Colonic mucosa (tissue), 4 donors: ENCODE measurements around the gene RALY. TPM values are rescaled to one million over a fixed set of nuclear protein-coding genes. Genes with fewer than 3 reads are reported as not detected.

Experiments used
- DNase-seq: peaks from one replicate; pipeline ENCODE4 v3.0.0-alpha.2; 2020
- H3K27ac ChIP-seq: fragments of 200-600 bp; one replicate; pipeline ENCODE4 v1.8.0; 2021
- H3K27me3 ChIP-seq: fragments of 200-600 bp; one replicate; pipeline ENCODE4 v1.8.0; 2021
- H3K36me3 ChIP-seq: fragments of 200-600 bp; one replicate; pipeline ENCODE4 v1.8.0; 2021
- H3K4me1 ChIP-seq: fragments of 200-600 bp; one replicate; pipeline ENCODE4 v1.8.0; 2021; ENCODE audit warnings: mild to moderate bottlenecking
- H3K4me3 ChIP-seq: fragments of 200-600 bp; one replicate; pipeline ENCODE4 v1.8.0; 2021
- H3K9ac ChIP-seq, 2 donors: one replicate each; pipeline ENCODE4 v1.7.0; 2013; ENCODE audit warnings: control low read depth in 2 of 2, low read depth in 2 of 2, low read length in 2 of 2
- H3K9me3 ChIP-seq: fragments of 200-600 bp; one replicate; pipeline ENCODE4 v1.8.0; 2021
- intact Hi-C: fragments of 100-400 bp; cut with DNase I; formaldehyde crosslinking; loops from one replicate; pipeline ENCODE4 v1.14.1; 2022
- total RNA-seq, 2 donors: library from RNA; stranded (reverse); fragmentation: NEBNext Ultra II Directional in 1 of 2; extraction: Animal tissue kit (Norgen Biotek cat#: 25700) in 1 of 2; gene quantifications; one replicate each; pipeline ENCODE4 v1.2.1, GENCODE V29; 2021
- TF ChIP-seq, protein P1 (sequence below): fragments of 200-600 bp; IDR thresholded peaks from one replicate; pipeline ENCODE4 v1.8.0; 2022; ENCODE audit warnings: antibody characterized with exemption, mild to moderate bottlenecking
- donor health status: healthy.
- donor health status: DM: no; HTN: no; CAD: no.
- donor health status: DM: no; HTN: no; CAD: no.

The RALY gene
- total RNA-seq, 2 donors from 2014 or later = 196 to 212 TPM

DNA sequence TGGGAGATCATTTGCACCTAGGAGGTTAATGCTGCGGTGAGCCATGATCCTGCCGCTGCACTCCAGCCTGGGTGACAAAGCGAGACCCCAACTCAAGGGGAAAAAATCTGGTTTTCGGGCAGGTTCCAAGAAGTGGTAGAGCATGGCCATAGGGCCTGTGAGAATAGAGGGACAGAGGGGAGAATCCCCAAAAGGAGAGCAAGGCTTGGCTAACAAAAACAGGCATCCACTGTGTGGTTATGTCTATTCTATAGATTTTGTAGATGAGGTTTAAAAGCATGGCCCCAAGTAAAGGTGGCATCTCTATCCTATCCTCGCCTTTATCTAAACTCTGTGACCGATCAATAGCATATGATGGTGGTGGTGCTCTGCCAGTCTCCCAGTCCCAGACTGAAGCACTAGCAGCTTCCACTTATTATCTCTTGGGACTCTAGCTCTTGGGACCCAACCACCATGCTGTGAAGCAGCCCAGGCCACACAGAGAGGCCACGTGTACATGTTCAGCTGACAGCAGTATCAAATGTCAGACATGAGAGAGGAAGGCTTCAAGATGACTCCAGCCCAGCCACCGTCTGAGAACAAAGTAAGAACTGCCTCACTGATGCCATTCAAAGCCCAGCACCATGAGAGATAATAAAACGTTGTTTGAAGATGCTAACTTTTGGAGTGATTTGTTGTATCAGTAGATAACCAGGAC, 90.7 kb downstream of the RALY start:
- TF ChIP-seq, protein P1, sequence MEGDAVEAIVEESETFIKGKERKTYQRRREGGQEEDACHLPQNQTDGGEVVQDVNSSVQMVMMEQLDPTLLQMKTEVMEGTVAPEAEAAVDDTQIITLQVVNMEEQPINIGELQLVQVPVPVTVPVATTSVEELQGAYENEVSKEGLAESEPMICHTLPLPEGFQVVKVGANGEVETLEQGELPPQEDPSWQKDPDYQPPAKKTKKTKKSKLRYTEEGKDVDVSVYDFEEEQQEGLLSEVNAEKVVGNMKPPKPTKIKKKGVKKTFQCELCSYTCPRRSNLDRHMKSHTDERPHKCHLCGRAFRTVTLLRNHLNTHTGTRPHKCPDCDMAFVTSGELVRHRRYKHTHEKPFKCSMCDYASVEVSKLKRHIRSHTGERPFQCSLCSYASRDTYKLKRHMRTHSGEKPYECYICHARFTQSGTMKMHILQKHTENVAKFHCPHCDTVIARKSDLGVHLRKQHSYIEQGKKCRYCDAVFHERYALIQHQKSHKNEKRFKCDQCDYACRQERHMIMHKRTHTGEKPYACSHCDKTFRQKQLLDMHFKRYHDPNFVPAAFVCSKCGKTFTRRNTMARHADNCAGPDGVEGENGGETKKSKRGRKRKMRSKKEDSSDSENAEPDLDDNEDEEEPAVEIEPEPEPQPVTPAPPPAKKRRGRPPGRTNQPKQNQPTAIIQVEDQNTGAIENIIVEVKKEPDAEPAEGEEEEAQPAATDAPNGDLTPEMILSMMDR = no peak
- peaks cover 6% of the 10 kb centered on the region for H3K36me3 ChIP-seq
- DNase-seq = no peak
- no peak overlapping the region for H3K27ac ChIP-seq
- no peak overlapping the region for H3K4me3 ChIP-seq
- H3K9me3 ChIP-seq = no peaks in the 10 kb centered on the region
- no peak overlapping the region for H3K9ac ChIP-seq
- H3K27me3 ChIP-seq = no peaks in the 10 kb centered on the region
- intact Hi-C loops = no loop called here
- no peaks in the 10 kb centered on the region for H3K4me1 ChIP-seq

DNA sequence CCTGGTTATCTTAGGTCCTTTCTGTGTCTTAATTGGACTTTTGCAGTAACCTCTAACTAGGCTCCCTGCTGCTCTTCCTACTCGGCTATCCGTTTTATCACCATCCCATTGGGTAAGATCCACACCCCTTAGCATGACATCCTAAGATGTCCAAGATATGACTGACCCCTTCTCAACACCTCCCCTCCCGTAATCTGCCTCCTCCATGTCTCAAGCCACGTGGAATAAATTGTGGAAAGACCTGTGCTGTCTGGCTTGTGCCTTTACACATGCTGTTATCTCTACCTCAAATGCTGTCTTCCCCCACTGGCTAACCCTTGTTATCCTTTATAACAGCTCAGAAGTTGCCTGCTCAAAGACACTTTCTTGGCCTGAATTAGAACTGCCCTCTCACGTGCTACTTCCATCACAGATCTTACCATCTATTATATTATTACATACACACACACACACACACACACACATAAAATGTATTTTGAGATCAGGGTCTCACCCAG, 91.9 kb downstream of the RALY start:
- DNase-seq = no peak
- Histone ChIP-seq H3K9me3 (no peaks in the 10 kb centered on the region), H3K4me1 (no peaks in the 10 kb centered on the region), H3K27ac (no peak overlapping the region), H3K27me3 (no peaks in the 10 kb centered on the region), H3K9ac (no peak overlapping the region), H3K36me3 (peaks cover 6% of the 10 kb centered on the region), H3K4me3 (no peak overlapping the region)
- TF ChIP-seq, protein P1 = no peak
- intact Hi-C loops = no loop called here

DNA sequence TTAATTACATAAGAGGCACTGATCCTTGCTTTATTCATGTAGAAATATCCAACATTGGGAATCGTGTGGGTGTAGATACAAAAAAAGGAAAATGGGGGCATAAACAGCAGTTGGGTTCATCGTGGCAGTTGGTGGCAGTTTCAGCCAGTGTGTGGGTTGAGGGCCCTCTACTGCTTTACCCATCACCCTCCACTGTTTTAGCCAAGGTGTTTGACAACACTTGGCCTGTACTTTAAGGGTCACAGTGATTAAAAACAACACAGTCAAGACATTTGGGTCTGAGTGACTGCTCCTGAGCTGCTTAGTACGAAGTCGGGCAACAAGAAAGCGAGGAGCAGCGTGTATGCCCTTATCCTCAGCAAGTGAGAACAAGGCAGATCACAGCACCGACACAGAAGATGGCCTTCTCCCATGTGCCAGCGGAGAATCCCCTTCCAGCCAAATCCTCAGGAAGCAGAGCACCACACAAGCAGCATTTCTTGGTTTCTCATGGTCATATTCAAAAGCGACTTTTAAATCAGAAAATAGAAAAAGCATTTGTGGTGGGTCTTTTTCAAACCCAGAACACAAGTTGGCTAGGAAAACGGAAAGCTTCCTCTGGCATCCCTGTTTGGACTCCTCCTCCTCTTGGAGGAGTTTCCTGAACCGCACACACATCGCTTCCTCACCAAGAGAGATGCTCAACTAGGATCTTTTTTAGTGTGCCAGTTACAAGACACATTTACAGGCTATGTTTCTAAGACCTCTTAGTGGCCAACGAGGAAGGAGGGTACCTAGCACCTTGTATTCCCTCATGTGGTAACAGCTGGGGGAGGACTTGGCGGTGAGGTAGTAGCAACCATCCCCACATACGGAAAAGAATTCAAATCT, 94.8 kb downstream of the RALY start:
- no peaks in the 10 kb centered on the region for H3K4me1 ChIP-seq
- no peak for DNase-seq
- TF ChIP-seq, protein P1 = no peak
- H3K36me3 ChIP-seq = peaks cover 13% of the 10 kb centered on the region
- intact Hi-C loops = no loop called here
- H3K9ac ChIP-seq = no peak overlapping the region
- no peak overlapping the region for H3K27ac ChIP-seq
- no peaks in the 10 kb centered on the region for H3K9me3 ChIP-seq
- no peaks in the 10 kb centered on the region for H3K27me3 ChIP-seq
- H3K4me3 ChIP-seq = no peak overlapping the region

DNA sequence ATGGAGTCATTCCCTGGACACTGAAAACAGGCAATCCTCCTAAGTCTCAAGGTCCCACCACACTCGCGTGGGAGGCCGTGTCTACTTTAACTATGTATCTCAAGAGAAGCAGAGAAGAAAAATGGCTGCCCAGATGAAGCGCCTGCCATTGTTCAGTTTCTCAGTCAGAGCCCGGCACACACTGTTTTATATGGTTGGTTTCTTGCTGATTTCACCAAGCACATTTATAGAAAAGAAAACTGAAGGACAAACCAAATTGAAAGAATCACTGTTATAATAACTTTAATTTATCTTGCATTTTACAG, 95.4 kb downstream of the RALY start:
- Histone ChIP-seq H3K4me3 (no peak overlapping the region), H3K27me3 (no peaks in the 10 kb centered on the region), H3K27ac (no peak overlapping the region), H3K4me1 (no peaks in the 10 kb centered on the region), H3K9me3 (no peaks in the 10 kb centered on the region), H3K9ac (no peak overlapping the region), H3K36me3 (peaks cover 19% of the 10 kb centered on the region)
- DNase-seq = no peak
- TF ChIP-seq, protein P1 = no peak
- intact Hi-C loops = no loop called here

DNA sequence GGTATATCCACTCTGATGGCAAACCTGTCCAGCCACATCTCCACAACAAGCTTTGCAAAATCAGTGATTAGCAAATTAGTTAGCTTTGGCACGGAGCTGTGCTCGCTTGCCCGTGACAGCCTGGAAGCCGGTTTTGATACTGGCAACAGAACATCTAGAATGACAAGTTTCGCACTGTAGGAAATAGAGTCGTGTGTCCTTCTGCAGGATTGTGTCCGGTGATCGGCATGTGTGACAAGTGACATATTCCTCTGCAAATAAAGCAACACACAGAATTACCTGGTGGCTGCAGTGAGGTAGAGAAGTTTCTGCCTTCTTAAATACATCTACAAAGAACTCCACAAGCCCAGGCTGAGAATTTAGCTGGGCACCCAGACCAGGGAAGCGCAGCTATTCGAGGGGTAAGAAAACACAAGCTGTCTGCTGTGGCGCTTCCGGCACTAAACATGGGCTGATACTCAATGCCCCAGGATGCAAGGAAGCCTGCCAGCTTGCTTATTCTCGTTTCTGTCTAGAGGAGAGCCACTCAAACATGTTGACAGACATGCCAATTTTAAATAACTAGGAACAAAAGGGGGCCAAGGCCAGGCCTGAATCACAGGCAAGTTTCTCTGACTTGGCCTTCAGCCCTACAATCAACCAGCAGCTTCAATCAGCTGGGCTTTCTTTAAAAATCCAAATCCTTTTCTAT, 96.1 kb downstream of the RALY start:
- H3K4me3 ChIP-seq = no peak overlapping the region
- no peak for DNase-seq
- H3K27me3 ChIP-seq = no peaks in the 10 kb centered on the region
- intact Hi-C loops = no loop called here
- peaks cover 22% of the 10 kb centered on the region for H3K36me3 ChIP-seq
- no peak overlapping the region for H3K27ac ChIP-seq
- H3K4me1 ChIP-seq = no peaks in the 10 kb centered on the region
- no peak overlapping the region for H3K9ac ChIP-seq
- TF ChIP-seq, protein P1 = no peak
- no peaks in the 10 kb centered on the region for H3K9me3 ChIP-seq
